ENCODE results near the gene SNHG17.

DNA sequence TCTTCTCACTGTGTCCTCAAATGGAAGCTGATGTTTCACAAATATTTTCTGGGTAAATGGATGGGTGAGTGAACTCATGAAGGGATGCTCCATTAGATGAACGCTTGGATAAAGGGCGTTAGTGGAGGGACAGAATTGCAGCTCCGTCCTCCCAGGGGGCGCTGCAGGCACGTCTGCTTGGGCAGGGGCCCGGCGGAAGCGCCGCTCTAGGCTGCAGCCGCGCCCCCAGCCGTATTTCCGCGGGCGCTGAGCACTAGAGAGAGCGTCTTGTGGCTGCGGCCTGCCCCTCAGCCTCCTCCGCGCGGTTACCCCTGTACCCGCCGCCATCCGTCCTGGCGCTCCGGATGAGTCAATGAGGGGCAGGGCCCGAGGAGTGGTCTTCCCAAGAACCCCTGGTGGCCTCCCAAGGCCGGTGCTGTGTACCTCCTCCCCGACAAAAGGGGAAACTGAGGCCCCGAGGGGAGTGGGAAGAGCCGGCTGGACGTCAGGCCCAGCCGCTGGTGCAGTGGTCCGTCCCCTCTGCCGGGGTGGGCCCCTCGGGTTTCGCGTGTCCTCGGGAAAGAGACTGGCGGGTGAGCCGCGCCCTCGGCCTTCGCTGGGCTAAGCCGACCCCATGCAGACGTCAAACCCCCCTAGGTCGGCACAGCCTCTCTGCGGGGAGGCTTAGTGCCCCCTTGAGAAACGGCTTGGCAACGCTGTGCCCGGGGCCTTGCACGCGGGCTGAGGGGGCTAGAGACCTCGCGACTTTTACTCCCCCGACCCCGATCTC lies 11.5 kb upstream of the SNHG17 start:
- TF ChIP-seq, protein P1, sequence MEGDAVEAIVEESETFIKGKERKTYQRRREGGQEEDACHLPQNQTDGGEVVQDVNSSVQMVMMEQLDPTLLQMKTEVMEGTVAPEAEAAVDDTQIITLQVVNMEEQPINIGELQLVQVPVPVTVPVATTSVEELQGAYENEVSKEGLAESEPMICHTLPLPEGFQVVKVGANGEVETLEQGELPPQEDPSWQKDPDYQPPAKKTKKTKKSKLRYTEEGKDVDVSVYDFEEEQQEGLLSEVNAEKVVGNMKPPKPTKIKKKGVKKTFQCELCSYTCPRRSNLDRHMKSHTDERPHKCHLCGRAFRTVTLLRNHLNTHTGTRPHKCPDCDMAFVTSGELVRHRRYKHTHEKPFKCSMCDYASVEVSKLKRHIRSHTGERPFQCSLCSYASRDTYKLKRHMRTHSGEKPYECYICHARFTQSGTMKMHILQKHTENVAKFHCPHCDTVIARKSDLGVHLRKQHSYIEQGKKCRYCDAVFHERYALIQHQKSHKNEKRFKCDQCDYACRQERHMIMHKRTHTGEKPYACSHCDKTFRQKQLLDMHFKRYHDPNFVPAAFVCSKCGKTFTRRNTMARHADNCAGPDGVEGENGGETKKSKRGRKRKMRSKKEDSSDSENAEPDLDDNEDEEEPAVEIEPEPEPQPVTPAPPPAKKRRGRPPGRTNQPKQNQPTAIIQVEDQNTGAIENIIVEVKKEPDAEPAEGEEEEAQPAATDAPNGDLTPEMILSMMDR (conservative IDR thresholded peaks at IDR 0.05 in 1 of 2, IDR thresholded peaks at IDR 0.05 in 1 of 2; ENCODE audit: extremely low read depth in 1 of 2, insufficient read depth in 1 of 2, low read depth in 1 of 2, low read length in 2 of 2), result peak; percentile 89 to 95
- TF ChIP-seq EZH2 (IDR thresholded peaks at IDR 0.05; ENCODE audit: borderline replicate concordance, low read length), result no peak

All from mammary epithelial cell (primary cell).